ENCODE measurements around the gene CEACAM19. TPM values are rescaled to one million over a fixed set of nuclear protein-coding genes. Genes with fewer than 3 reads are reported as not detected.

Gene CEACAM19
- total RNA-seq, 1 donor, result 1.3 TPM

- TF ChIP-seq CTCF (IDR thresholded peaks at IDR 0.05; ENCODE audit: insufficient read depth, low read length), result no peak
- peak; percentile 70 for DNase-seq (ENCODE audit: low read depth)
- no peak overlapping the region for H3K4me3 ChIP-seq (ENCODE audit: low read depth, low read length)
Measured at GRCh38 chr19:44640518-44640917, 30.8 kb upstream of the CEACAM19 start.

GRCh38 chr19:44641501-44642265 is 29.6 kb upstream of the CEACAM19 start:
- DNase-seq (ENCODE audit: low read depth), result no peak
- TF ChIP-seq CTCF (IDR thresholded peaks at IDR 0.05; ENCODE audit: insufficient read depth, low read length), result no peak
- no peak overlapping the region for H3K4me3 ChIP-seq (ENCODE audit: low read depth, low read length)

- TF ChIP-seq CTCF (IDR thresholded peaks at IDR 0.05; ENCODE audit: insufficient read depth, low read length), result no peak
- H3K4me3 ChIP-seq (ENCODE audit: low read depth, low read length), result no peak overlapping the region
- DNase-seq (ENCODE audit: low read depth), result no peak
Measured at GRCh38 chr19:44642377-44642776, 28.9 kb upstream of the CEACAM19 start.

GRCh38 chr19:44643605-44644401 is 27.5 kb upstream of the CEACAM19 start, which contains the start of gene PVR:
PVR (plus strand) TSS chr19:44643910; CDS start chr19:44644097, 187 bp downstream.
- DNase-seq (ENCODE audit: low read depth), result peak; percentile 60
- no peak for TF ChIP-seq CTCF (IDR thresholded peaks at IDR 0.05; ENCODE audit: insufficient read depth, low read length)
- H3K4me3 ChIP-seq (ENCODE audit: low read depth, low read length), result peak within 1 kb of the TSS; percentile 91

- DNase-seq (ENCODE audit: low read depth), result peak; percentile 44
- TF ChIP-seq CTCF (IDR thresholded peaks at IDR 0.05; ENCODE audit: insufficient read depth, low read length), result no peak
Measured at GRCh38 chr19:44644402-44645016, 26.8 kb upstream of the CEACAM19 start.

DNA sequence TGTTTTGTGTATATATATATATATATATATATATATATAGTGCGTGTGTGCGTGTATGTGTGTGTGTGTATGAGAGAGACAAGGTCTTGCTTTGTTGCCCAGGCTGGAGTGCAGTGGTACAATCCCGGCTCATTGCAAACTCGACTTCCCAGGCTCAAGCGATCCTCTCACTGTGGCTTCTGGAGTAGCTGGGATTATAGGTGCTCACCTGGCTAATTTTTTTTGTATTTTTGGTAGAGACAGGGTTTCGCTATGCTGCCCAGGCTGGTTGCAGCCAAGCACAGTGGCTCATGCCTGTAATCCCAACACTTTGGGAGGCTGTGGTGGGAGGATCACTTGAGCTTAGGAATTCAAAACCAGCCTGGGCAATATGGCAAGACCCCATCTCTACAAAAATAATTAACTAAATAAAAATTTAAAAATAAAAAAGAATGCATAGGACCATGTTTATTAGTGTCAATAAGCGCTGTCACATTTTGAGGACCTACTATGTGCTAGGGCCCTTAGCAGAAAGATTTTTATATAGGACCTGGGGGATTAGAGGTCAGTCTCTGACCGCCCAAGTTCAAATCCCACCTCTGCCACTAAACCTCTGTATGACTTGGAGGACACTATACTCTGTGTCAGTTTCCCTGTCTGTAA is 25.8 kb upstream of the CEACAM19 start:
- TF ChIP-seq CTCF (IDR thresholded peaks at IDR 0.05; ENCODE audit: insufficient read depth, low read length), result no peak
- no peak for DNase-seq (ENCODE audit: low read depth)
- peak overlapping the region; percentile 55 for H3K4me3 ChIP-seq (ENCODE audit: low read depth, low read length)

More at GRCh38 chr19:44644402-44645016, 26.8 kb upstream of the CEACAM19 start:
- peak overlapping the region; percentile 91 for H3K4me3 ChIP-seq (ENCODE audit: low read depth, low read length)
